Vagina (tissue), 2 donors: ENCODE measurements around the gene NAA16. TPM values are rescaled to one million over a fixed set of nuclear protein-coding genes. Genes with fewer than 3 reads are reported as not detected.

Experiments
- DNase-seq, 2 donors: peaks; one replicate each; pipeline ENCODE4 v3.0.0-alpha.2; 2017; ENCODE audit errors: extremely low spot score in 2 of 2
- H3K27ac ChIP-seq: fragments of 200-600 bp; sonication (generic); one replicate; pipeline ENCODE4 v1.5.1; 2019
- H3K27me3 ChIP-seq: fragments of 200-600 bp; sonication (generic); one replicate; pipeline ENCODE4 v1.5.1; 2019
- H3K36me3 ChIP-seq, 2 donors: fragments of 200-600 bp; sonication (generic); one replicate each; pipeline ENCODE4 v1.5.1; 2017 to 2019
- H3K4me1 ChIP-seq: fragments of 200-600 bp; sonication (generic); one replicate; pipeline ENCODE4 v1.5.1; 2019
- H3K4me3 ChIP-seq, 2 donors: fragments of 200-600 bp; sonication (generic); 1 replicate in 1 of 2; 2 replicates in 1 of 2; pipeline ENCODE4 v1.5.1; 2016 to 2019
- H3K9me3 ChIP-seq: fragments of 200-600 bp; sonication (generic); one replicate; pipeline ENCODE4 v1.5.1; 2019
- CTCF ChIP-seq, 3 experiments: fragments of 450-650 bp in 2 of 3; fragments of 200-600 bp in 1 of 3; sonication (generic) in 1 of 3; IDR thresholded peaks; one replicate each; pipeline ENCODE4 v1.5.1; 2017 to 2019; ENCODE audit warnings: antibody characterized with exemption in 3 of 3, mild to moderate bottlenecking in 2 of 3, moderate library complexity in 2 of 3
- POLR2A ChIP-seq, 2 donors: fragments of 450-650 bp; IDR thresholded peaks; one replicate each; pipeline ENCODE4 v1.6.1; 2017; ENCODE audit warnings: antibody characterized with exemption in 2 of 2, mild to moderate bottlenecking in 2 of 2, moderate library complexity in 2 of 2
- POLR2AphosphoS5 ChIP-seq, 2 donors: sonication (generic); formaldehyde crosslinking; IDR thresholded peaks; one replicate each; pipeline ENCODE4 v1.9.0; 2017; ENCODE audit warnings: antibody characterized with exemption in 2 of 2, mild to moderate bottlenecking in 2 of 2, low read depth in 1 of 2; ENCODE audit not compliant: insufficient read depth in 1 of 2
- intact Hi-C: fragments of 100-400 bp; cut with DNase I; formaldehyde crosslinking; loops from one replicate; pipeline ENCODE4 v1.15.1; 2023
- total RNA-seq: library from RNA; depleted of rRNA; stranded (reverse); fragments of >200 nt; gene quantifications from one replicate; pipeline ENCODE4 v1.2.3, GENCODE V29; 2016

NAA16 gene
- total RNA-seq, 1 donor from 2014 or later, result 30.2 TPM

- Histone ChIP-seq H3K9me3 (no peaks in the 10 kb centered on the region), H3K27ac (peak overlapping the region; percentile 99), H3K36me3 (no peaks in the 10 kb centered on the region), H3K27me3 (no peaks in the 10 kb centered on the region), H3K4me3 (peak overlapping the region; percentile 76 to 99), H3K4me1 (peaks cover 44% of the 10 kb centered on the region)
- TF ChIP-seq POLR2AphosphoS5 (IDR thresholded peaks at IDR 0.05; ENCODE audit: insufficient read depth in 1 of 2, low read depth in 1 of 2) (no peak), CTCF (IDR thresholded peaks at IDR 0.05) (no peak), POLR2A (IDR thresholded peaks at IDR 0.05) (no peak)
- intact Hi-C loops, result no loop called here
- no peak for DNase-seq
These were observed 1.1 kb downstream of the NAA16 start for GRCh38 chr13:41312176-41312500.

GRCh38 chr13:41313117-41313516, 2.0 kb downstream of the NAA16 start:
- no peak for DNase-seq

GRCh38 chr13:41313659-41314197, 2.7 kb downstream of the NAA16 start:
- H3K36me3 ChIP-seq, result no peaks in the 10 kb centered on the region
- DNase-seq, result no peak
- TF ChIP-seq POLR2A (IDR thresholded peaks at IDR 0.05) (no peak), POLR2AphosphoS5 (IDR thresholded peaks at IDR 0.05; ENCODE audit: insufficient read depth in 1 of 2, low read depth in 1 of 2) (no peak), CTCF (IDR thresholded peaks at IDR 0.05) (no peak)
- intact Hi-C loops, result no loop called here
- H3K27ac ChIP-seq, result no peak overlapping the region
- H3K27me3 ChIP-seq, result no peaks in the 10 kb centered on the region
- H3K4me3 ChIP-seq, result peak overlapping the region; percentile 76 to 99
- H3K9me3 ChIP-seq, result no peaks in the 10 kb centered on the region
- peaks cover 50% of the 10 kb centered on the region for H3K4me1 ChIP-seq

More at GRCh38 chr13:41313117-41313516, 2.0 kb downstream of the NAA16 start:
- Histone ChIP-seq H3K4me3 (peak overlapping the region; percentile 76 to 99), H3K27me3 (no peaks in the 10 kb centered on the region), H3K4me1 (peaks cover 44% of the 10 kb centered on the region), H3K27ac (peak overlapping the region; percentile 99), H3K9me3 (no peaks in the 10 kb centered on the region), H3K36me3 (no peaks in the 10 kb centered on the region)
- intact Hi-C loops, result no loop called here
- TF ChIP-seq POLR2A (IDR thresholded peaks at IDR 0.05) (no peak), POLR2AphosphoS5 (IDR thresholded peaks at IDR 0.05; ENCODE audit: insufficient read depth in 1 of 2, low read depth in 1 of 2) (no peak), CTCF (IDR thresholded peaks at IDR 0.05) (no peak)

- intact Hi-C loops, result no loop called here
- Histone ChIP-seq H3K27ac (no peak overlapping the region), H3K4me1 (peaks cover 51% of the 10 kb centered on the region), H3K27me3 (no peaks in the 10 kb centered on the region), H3K4me3 (no peak overlapping the region), H3K36me3 (no peaks in the 10 kb centered on the region), H3K9me3 (no peaks in the 10 kb centered on the region)
- TF ChIP-seq POLR2A (IDR thresholded peaks at IDR 0.05) (no peak), CTCF (IDR thresholded peaks at IDR 0.05) (no peak), POLR2AphosphoS5 (IDR thresholded peaks at IDR 0.05; ENCODE audit: insufficient read depth in 1 of 2, low read depth in 1 of 2) (no peak)
- no peak for DNase-seq
These were observed 4.5 kb downstream of the NAA16 start for GRCh38 chr13:41315443-41316047.

GRCh38 chr13:41317243-41317642, 6.2 kb downstream of the NAA16 start:
- H3K36me3 ChIP-seq, result peaks cover 0 to 6% of the 10 kb centered on the region in 2 donors
- no peak for DNase-seq
- H3K27ac ChIP-seq, result no peak overlapping the region
- peaks cover 47% of the 10 kb centered on the region for H3K4me1 ChIP-seq
- H3K4me3 ChIP-seq, result no peak overlapping the region
- intact Hi-C loops, result no loop called here
- H3K27me3 ChIP-seq, result no peaks in the 10 kb centered on the region
- no peaks in the 10 kb centered on the region for H3K9me3 ChIP-seq
- TF ChIP-seq POLR2AphosphoS5 (IDR thresholded peaks at IDR 0.05; ENCODE audit: insufficient read depth in 1 of 2, low read depth in 1 of 2) (no peak), POLR2A (IDR thresholded peaks at IDR 0.05) (no peak), CTCF (IDR thresholded peaks at IDR 0.05) (no peak)
